Osteoblast (primary cell): Measurements from ENCODE around the gene AMIGO1. TPM values are rescaled to one million over a fixed set of nuclear protein-coding genes. Genes with fewer than 3 reads are reported as not detected.

Experiments used
- DNase-seq: peaks from one replicate; pipeline ENCODE4 v3.0.0; 2011; ENCODE audit warnings: low spot score, mixed read lengths; ENCODE audit not compliant: insufficient read length; ENCODE audit errors: missing footprints
- H2AFZ ChIP-seq: 2 replicates; pipeline ENCODE4 v1.6.0; 2011; ENCODE audit warnings: mild to moderate bottlenecking, low read length
- H3K27ac ChIP-seq: 2 replicates; pipeline ENCODE4 v1.5.1; 2011; ENCODE audit warnings: mild to moderate bottlenecking, low read depth, low read length, moderate library complexity
- H3K27me3 ChIP-seq: 2 replicates; pipeline ENCODE4 v1.6.0; 2012; ENCODE audit warnings: mild to moderate bottlenecking, control low read depth, inconsistent platforms, low read length, moderate library complexity; ENCODE audit not compliant: insufficient read depth
- H3K36me3 ChIP-seq: 2 replicates; pipeline ENCODE4 v1.5.1; 2011; ENCODE audit warnings: mild to moderate bottlenecking, low read length, control low read depth, moderate library complexity; ENCODE audit not compliant: insufficient read depth
- H3K4me1 ChIP-seq: 2 replicates; pipeline ENCODE4 v1.5.1; 2011; ENCODE audit warnings: mild to moderate bottlenecking, low read length, control low read depth, moderate library complexity; ENCODE audit not compliant: insufficient read depth
- H3K4me2 ChIP-seq: 2 replicates; pipeline ENCODE4 v1.6.0; 2011; ENCODE audit warnings: mild to moderate bottlenecking, low read length; ENCODE audit not compliant: insufficient read depth
- H3K4me3 ChIP-seq: fragments of 200-600 bp; sonication (generic); 3 replicates; pipeline ENCODE4 v1.5.1; 2012; ENCODE audit warnings: mild to moderate bottlenecking, low read length, inconsistent platforms; ENCODE audit not compliant: insufficient read depth
- H3K79me2 ChIP-seq: 2 replicates; pipeline ENCODE4 v1.6.0; 2012; ENCODE audit warnings: mild to moderate bottlenecking, low read length, control low read depth, inconsistent platforms; ENCODE audit not compliant: insufficient read depth
- H3K9me3 ChIP-seq: 2 replicates; pipeline ENCODE4 v1.5.1; 2011; ENCODE audit warnings: low read depth, low read length, control low read depth
- H4K20me1 ChIP-seq: 2 replicates; pipeline ENCODE4 v1.6.0; 2012; ENCODE audit warnings: mild to moderate bottlenecking, low read length, control low read depth; ENCODE audit not compliant: insufficient read depth
- total RNA-seq: library from RNA; depleted of rRNA; stranded (reverse); fragments of >200 nt; gene quantifications from 2 replicates; pipeline ENCODE4 v1.2.3, GENCODE V29; 2012
- TF ChIP-seq, protein P1 (sequence below): IDR thresholded peaks from 2 replicates; pipeline ENCODE4 v1.5.1; 2011; ENCODE audit warnings: mild to moderate bottlenecking, low read depth, low read length, moderate library complexity; ENCODE audit errors: extremely low read depth

The AMIGO1 gene
- total RNA-seq, 1 donor, result 2.5 TPM

DNA sequence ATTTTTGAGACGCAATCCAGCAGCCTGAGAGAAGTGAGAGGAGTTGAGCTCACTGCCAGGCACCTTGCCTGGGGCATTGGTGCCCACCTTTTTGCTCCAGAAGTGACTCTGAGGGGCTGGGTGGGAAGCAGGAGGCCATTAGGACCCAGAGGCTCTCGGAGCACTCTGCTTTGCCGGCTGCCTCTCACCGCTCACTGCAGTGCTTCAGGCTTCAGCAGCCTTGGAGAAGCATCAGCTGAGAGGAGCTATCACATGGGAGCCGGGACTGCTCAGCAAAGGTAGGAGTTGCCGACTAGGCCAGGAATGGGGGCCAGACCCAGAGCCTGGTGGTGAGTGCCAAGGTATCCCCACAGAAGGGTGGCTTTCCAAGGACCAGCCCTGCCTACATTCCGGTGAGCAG is 30.1 kb upstream of the AMIGO1 start, which contains the start of gene GPR61:
TSS of gene GPR61 (plus strand) at position 197 of the 400 bp plus-strand sequence. CDS start 3,151 bp downstream, outside the sequence.
- Histone ChIP-seq H3K27me3 (no peaks in the 10 kb centered on the region), H4K20me1 (no peaks in the 10 kb centered on the region), H3K4me2 (no peak within 1 kb of the TSS), H3K9me3 (no peaks in the 10 kb centered on the region), H3K79me2 (no peaks in the 10 kb centered on the region), H3K27ac (no peak within 1 kb of the TSS), H2AFZ (no peak within 1 kb of the TSS), H3K4me1 (peaks cover 8% of the 10 kb centered on the region), H3K4me3 (no peak within 1 kb of the TSS), H3K36me3 (no peaks in the 10 kb centered on the region)
- TF ChIP-seq, protein P1, sequence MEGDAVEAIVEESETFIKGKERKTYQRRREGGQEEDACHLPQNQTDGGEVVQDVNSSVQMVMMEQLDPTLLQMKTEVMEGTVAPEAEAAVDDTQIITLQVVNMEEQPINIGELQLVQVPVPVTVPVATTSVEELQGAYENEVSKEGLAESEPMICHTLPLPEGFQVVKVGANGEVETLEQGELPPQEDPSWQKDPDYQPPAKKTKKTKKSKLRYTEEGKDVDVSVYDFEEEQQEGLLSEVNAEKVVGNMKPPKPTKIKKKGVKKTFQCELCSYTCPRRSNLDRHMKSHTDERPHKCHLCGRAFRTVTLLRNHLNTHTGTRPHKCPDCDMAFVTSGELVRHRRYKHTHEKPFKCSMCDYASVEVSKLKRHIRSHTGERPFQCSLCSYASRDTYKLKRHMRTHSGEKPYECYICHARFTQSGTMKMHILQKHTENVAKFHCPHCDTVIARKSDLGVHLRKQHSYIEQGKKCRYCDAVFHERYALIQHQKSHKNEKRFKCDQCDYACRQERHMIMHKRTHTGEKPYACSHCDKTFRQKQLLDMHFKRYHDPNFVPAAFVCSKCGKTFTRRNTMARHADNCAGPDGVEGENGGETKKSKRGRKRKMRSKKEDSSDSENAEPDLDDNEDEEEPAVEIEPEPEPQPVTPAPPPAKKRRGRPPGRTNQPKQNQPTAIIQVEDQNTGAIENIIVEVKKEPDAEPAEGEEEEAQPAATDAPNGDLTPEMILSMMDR, result no peak
- DNase-seq, result peak; percentile 37

DNA sequence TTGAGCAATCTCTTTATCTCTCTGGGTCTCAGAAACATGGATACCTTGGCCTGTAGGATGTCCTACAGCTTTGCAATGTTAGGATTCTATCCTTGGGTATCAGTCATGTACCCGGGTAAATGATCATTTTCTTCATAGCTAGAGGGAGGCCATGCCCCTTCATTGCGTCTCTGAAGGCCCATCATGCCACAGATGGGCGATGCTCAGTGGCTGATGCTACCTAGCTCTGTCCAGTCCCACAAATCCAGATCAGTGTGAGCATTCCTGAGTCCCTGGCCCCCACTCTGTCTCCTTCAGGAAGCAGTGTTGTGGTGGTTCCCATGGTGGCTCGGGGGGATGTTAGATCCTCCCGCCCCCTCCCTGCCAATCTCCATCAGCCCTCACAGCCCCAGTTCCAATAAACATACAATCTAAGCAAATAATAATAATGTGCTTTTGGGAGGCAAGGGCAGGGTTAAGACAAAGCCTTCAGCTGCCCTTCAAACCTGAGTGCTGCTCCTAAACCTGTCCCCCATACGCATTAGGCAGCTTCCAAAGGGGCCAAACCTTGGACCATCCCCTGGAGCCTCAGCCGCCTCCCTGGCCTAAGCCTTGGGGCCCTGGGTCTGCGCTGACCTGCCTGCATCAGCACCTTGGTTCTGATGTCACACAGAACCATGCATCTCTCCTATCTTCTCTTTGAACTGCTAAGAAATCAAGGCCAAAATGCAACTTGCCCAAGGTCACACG is 29.5 kb upstream of the AMIGO1 start:
- Histone ChIP-seq H4K20me1 (no peaks in the 10 kb centered on the region), H3K4me2 (no peak overlapping the region), H3K79me2 (no peaks in the 10 kb centered on the region), H3K4me3 (no peak overlapping the region), H2AFZ (no peak overlapping the region), H3K9me3 (no peaks in the 10 kb centered on the region), H3K27me3 (no peaks in the 10 kb centered on the region), H3K36me3 (no peaks in the 10 kb centered on the region), H3K27ac (no peak overlapping the region), H3K4me1 (peaks cover 8% of the 10 kb centered on the region)
- TF ChIP-seq, protein P1, result no peak
- peak; percentile 69 for DNase-seq

DNA sequence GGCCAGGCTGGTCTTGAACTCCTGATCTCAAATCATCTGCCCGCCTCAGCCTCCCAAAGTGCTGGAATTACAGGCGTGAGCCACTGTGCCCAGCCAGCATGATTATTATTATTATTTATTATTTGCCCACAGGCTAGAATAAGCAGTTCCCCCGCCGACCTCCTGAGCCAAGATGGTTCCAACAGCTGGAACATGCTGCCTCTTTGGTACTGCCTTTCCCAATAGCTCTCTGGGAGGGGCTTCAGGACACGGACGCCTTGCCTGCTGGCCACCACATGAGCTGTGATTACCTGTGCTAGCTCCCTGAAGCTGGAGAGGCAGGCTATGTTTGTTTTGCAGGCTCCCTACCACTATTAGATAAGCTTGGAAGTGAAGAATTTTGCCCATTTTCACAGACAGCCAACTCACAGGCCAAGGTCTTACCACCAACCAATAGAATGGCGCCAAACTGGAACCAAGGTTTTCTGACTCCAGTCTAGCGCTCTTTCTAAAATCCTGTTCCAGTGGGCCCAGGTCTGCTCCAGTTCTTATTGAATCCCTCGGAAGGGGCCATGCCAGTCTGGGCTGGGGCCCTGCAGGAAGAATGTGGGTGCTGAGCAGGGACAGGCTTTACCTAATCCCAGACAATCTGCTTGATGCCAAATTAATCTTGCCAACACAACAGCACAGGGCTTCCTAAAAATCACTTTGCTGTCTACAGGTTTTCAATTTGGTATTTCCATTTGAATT is 28.1 kb upstream of the AMIGO1 start:
- no peak overlapping the region for H3K27ac ChIP-seq
- TF ChIP-seq, protein P1, result no peak

DNA sequence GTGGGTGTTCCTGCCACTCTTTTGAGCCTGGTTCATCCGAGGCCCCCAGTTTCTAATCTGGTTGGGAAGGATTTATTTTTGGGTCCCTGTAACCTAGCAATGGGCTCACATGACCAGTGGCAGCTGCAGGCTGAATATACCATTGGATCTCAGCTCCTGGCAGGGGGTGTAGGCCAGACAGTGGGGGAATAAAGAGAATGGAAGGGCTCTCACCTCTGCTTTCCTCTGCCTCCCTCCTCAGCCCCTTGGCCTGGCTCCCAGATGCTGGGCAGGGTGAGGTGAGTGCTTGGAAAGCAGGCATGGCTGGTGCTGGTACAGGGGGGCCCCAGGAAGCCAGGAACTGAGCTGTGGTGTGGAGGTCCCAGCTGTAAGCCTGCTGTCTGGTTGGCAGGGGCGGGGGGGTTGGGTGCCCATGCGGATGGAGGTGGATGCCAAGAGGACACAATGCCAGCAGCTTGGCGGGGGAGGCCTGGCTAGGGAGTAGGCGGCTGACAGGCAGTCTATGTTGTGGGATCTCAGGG is 26.5 kb upstream of the AMIGO1 start:
- H3K27ac ChIP-seq, result no peak overlapping the region
- no peaks in the 10 kb centered on the region for H4K20me1 ChIP-seq
- no peaks in the 10 kb centered on the region for H3K79me2 ChIP-seq
- H3K4me3 ChIP-seq, result no peak overlapping the region
- TF ChIP-seq, protein P1, result no peak
- no peaks in the 10 kb centered on the region for H3K9me3 ChIP-seq
- H2AFZ ChIP-seq, result no peak overlapping the region
- H3K27me3 ChIP-seq, result no peaks in the 10 kb centered on the region
- no peaks in the 10 kb centered on the region for H3K36me3 ChIP-seq
- DNase-seq, result peak; percentile 63
- H3K4me2 ChIP-seq, result no peak overlapping the region
- H3K4me1 ChIP-seq, result peaks cover 10% of the 10 kb centered on the region

More for the DNA sequence above, 28.1 kb upstream of the AMIGO1 start:
- Histone ChIP-seq H3K4me2 (no peak overlapping the region), H2AFZ (no peak overlapping the region), H4K20me1 (no peaks in the 10 kb centered on the region), H3K36me3 (no peaks in the 10 kb centered on the region), H3K9me3 (no peaks in the 10 kb centered on the region), H3K27me3 (no peaks in the 10 kb centered on the region), H3K79me2 (no peaks in the 10 kb centered on the region), H3K4me3 (no peak overlapping the region), H3K4me1 (peaks cover 10% of the 10 kb centered on the region)
- peak; percentile 32 for DNase-seq
